ENCODE results near the gene AFF4.

The AFF4 gene

GRCh38 chr5:132834057-132834456 lies 129.4 kb downstream of the AFF4 start:
- no peak overlapping the region for H3K4me3 Mint-ChIP-seq
- no peaks in the 10 kb centered on the region for H3K9me3 Mint-ChIP-seq
- H3K36me3 Mint-ChIP-seq (ENCODE audit: low read depth): no peaks in the 10 kb centered on the region
- peaks cover 39% of the 10 kb centered on the region for H3K27me3 Mint-ChIP-seq (ENCODE audit: low read depth, poor library complexity)
- H3K4me1 Mint-ChIP-seq: peaks cover 28% of the 10 kb centered on the region
- H3K27ac Mint-ChIP-seq: no peak overlapping the region
- no peak for DNase-seq
- TF ChIP-seq, protein P1, sequence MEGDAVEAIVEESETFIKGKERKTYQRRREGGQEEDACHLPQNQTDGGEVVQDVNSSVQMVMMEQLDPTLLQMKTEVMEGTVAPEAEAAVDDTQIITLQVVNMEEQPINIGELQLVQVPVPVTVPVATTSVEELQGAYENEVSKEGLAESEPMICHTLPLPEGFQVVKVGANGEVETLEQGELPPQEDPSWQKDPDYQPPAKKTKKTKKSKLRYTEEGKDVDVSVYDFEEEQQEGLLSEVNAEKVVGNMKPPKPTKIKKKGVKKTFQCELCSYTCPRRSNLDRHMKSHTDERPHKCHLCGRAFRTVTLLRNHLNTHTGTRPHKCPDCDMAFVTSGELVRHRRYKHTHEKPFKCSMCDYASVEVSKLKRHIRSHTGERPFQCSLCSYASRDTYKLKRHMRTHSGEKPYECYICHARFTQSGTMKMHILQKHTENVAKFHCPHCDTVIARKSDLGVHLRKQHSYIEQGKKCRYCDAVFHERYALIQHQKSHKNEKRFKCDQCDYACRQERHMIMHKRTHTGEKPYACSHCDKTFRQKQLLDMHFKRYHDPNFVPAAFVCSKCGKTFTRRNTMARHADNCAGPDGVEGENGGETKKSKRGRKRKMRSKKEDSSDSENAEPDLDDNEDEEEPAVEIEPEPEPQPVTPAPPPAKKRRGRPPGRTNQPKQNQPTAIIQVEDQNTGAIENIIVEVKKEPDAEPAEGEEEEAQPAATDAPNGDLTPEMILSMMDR (IDR thresholded peaks at IDR 0.05): no peak

DNA sequence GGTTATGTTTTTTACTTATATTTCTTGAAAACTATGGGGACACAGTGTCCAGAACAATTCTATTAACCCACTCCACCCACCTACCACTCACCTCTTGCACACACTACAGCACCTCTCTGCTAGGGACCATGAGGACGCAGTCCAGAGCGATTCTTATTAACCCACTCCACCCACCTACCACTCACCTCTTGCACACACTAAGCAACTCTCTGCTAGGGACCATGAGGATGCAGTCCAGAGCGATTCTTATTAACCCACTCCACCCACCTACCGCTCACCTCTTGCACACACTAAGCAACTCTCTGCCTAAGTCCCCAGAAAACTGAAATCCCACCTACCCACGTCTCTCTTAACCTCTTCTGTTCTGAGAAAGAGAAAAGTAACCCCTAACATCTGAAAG lies 130.8 kb downstream of the AFF4 start:
- no peak for DNase-seq
- Mint-ChIP-seq H3K9me3 (no peaks in the 10 kb centered on the region), H3K36me3 (ENCODE audit: low read depth) (no peaks in the 10 kb centered on the region), H3K4me1 (peaks cover 14% of the 10 kb centered on the region), H3K27me3 (ENCODE audit: low read depth, poor library complexity) (peaks cover 53% of the 10 kb centered on the region), H3K4me3 (peak overlapping the region; percentile 35), H3K27ac (no peak overlapping the region)
- TF ChIP-seq, protein P1 (IDR thresholded peaks at IDR 0.05): no peak

DNA sequence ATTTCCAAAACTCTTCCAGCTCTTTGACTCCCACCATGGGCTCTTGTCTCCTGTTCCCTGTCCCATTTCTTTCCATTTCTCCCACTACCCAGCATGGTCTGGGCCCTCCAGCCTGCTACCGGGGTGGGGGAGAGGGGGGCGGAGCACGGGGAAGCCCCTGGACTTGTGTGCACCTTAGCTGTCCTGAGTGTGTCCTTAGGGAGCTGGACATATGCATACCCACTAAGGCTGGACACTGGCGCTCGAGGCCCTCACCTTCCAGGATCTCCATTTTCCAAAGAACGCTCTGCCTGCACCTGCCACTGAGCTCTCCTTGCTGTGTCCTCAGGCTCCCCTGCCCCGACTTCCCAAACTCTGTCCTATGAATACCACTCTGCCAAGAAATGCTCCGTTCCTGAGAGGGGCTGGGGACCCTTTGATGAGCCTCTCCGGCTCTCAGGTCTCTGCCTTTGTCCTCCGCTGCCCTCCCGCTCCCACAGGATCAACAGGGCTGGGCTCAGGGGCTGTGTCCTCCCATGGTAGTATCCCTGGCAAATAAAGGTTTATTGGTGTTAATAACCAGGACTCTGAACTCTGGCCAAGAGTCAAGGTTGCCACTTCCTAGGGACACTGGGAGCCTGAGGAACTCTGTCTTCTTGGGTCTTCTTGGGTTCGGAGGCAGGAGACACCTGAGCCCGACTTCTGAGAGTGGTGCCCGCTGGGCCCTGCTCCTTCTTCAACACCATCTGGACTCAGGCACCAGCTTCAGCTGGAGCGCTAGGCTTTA lies 132.2 kb downstream of the AFF4 start:
- H3K27me3 Mint-ChIP-seq (ENCODE audit: low read depth, poor library complexity): peaks cover 66% of the 10 kb centered on the region
- H3K9me3 Mint-ChIP-seq: no peaks in the 10 kb centered on the region

DNA sequence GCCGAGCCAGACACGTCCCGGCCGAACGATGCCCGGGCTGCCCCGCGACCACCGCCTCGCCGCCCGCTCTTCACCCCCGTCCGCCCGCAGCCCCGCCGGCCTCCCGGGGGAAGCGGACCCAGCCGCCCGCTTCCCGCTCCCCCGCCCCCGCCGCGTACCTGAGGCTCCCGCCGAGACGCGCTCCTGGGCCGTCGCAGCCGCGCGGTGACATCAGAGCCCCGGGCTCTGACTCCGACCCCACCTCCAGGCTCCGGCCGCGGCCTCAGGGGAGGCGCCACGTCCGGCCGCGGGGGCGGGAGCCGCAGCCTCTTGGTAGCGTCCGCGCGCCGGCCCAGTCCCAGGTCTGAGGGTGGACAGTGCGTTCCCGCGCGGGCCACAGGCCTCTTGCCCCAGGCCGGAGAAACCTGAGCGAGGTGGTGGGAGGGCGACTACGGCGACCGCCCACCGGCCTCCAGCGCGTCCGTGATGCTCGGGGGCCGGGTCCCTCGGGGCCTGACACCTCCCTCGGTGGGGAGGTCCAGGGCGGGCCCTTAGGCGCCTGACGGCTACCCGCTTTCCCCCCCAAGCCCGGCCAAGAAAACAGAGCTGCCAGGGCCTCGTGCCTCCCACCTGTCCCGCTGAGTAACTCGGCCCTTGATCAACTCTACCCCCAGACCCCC lies 132.9 kb downstream of the AFF4 start, which contains the start of gene SHROOM1:
SHROOM1 (minus strand) TSS at position 212 of the 659 bp plus-strand sequence. CDS start 4,507 bp downstream, outside the sequence.
- Mint-ChIP-seq H3K9me3 (no peaks in the 10 kb centered on the region), H3K4me3 (peak within 1 kb of the TSS; percentile 87), H3K27me3 (ENCODE audit: low read depth, poor library complexity) (peaks cover 71% of the 10 kb centered on the region), H3K36me3 (ENCODE audit: low read depth) (peaks cover 4% of the 10 kb centered on the region), H3K27ac (no peak within 1 kb of the TSS), H3K4me1 (peaks cover 11% of the 10 kb centered on the region)
- TF ChIP-seq, protein P1 (IDR thresholded peaks at IDR 0.05): no peak
- DNase-seq: peak; percentile 75

More for the DNA sequence above, 132.2 kb downstream of the AFF4 start:
- no peak for DNase-seq
- TF ChIP-seq, protein P1 (IDR thresholded peaks at IDR 0.05): no peak
- H3K36me3 Mint-ChIP-seq (ENCODE audit: low read depth): peaks cover 4% of the 10 kb centered on the region
- peak overlapping the region; percentile 87 for H3K4me3 Mint-ChIP-seq
- H3K27ac Mint-ChIP-seq: no peak overlapping the region
- peaks cover 11% of the 10 kb centered on the region for H3K4me1 Mint-ChIP-seq

GRCh38 chr5:132829742-132830435 lies 133.5 kb downstream of the AFF4 start:
- peak; percentile 84 for DNase-seq
- Mint-ChIP-seq H3K9me3 (no peaks in the 10 kb centered on the region), H3K27ac (no peak overlapping the region), H3K4me1 (peaks cover 11% of the 10 kb centered on the region), H3K4me3 (peak overlapping the region; percentile 87), H3K36me3 (ENCODE audit: low read depth) (peaks cover 4% of the 10 kb centered on the region), H3K27me3 (ENCODE audit: low read depth, poor library complexity) (peaks cover 75% of the 10 kb centered on the region)
- TF ChIP-seq, protein P1 (IDR thresholded peaks at IDR 0.05): peak; percentile 70
